MV-4-11 (cell line): Measurements from ENCODE around the gene PDE4B.

Experiments
- DNase-seq: peaks from one replicate; lab custom pipeline; 2025; lab: John Stamatoyannopoulos, UW

The PDE4B gene

GRCh38 chr1:66240491-66241484 lies 448.1 kb downstream of the PDE4B start:
- DNase-seq, result no peak

- peak; percentile 62 for DNase-seq
Measured at GRCh38 chr1:66242646-66243547, 450.2 kb downstream of the PDE4B start.

GRCh38 chr1:66243548-66244130 lies 450.9 kb downstream of the PDE4B start:
- peak; percentile 41 for DNase-seq

DNA sequence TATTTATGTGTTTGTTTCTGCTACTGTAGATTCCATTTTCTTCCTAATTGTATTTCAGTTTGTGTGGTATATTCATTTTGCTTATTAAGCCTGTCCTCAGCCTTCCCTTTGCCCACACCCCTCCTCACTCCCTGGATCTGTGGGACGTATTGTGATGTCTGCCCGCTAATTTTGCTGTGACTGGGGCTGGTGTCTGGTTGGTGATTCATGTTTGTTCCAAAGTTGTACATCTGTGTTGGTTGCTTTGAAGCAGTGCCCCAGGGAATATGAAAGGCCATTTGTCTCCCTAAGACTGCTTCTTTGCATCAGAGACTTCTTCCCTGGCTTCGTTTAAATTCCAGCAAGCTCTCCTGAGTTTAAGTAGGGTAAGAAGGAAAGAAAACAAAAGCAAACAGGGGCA lies 451.7 kb downstream of the PDE4B start:
- DNase-seq, result no peak

- DNase-seq, result no peak
Measured at GRCh38 chr1:66245691-66246090, 453.0 kb downstream of the PDE4B start.

DNA sequence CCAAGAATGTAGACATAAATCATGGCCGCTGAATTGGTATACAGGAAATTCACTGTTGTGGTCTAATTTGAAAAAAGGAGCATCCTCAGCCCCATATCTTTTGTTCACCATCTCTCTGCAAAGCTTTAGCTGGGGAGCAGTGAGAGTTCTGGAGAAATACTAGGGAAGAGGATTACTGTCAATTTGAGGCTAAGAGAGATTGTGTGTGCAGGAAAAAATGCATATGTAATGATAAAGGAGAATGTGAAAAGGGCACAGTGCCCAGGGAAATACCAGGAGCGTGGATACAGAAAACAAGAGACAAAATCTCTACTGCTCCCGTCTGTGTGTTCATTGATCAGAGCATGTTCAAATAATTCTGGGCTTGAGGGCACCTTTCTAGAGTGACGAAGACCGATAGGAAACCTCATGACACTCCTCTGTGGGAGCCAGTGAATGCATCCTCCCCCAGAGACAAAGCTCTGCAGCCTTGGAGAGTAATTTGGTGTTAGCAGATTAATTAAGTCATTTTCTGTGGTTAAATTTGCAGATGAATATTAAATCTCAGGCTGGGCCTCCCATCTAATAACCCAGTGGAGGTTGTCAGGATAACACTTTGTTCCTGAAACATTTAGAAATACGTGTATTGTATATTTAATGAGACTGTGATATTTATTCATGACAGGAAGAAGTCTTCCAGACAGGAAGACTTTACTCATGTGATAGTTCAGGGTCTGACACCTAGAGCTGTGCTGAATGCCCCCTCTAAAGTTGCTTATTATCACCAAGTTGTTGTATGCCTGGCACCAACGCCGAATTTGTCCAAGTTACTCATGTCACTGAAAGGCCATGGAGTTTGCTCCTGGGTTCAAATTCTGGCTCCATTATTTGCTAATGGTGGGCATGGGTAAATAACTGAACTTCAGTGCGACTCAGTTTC lies 453.9 kb downstream of the PDE4B start:
- no peak for DNase-seq

DNA sequence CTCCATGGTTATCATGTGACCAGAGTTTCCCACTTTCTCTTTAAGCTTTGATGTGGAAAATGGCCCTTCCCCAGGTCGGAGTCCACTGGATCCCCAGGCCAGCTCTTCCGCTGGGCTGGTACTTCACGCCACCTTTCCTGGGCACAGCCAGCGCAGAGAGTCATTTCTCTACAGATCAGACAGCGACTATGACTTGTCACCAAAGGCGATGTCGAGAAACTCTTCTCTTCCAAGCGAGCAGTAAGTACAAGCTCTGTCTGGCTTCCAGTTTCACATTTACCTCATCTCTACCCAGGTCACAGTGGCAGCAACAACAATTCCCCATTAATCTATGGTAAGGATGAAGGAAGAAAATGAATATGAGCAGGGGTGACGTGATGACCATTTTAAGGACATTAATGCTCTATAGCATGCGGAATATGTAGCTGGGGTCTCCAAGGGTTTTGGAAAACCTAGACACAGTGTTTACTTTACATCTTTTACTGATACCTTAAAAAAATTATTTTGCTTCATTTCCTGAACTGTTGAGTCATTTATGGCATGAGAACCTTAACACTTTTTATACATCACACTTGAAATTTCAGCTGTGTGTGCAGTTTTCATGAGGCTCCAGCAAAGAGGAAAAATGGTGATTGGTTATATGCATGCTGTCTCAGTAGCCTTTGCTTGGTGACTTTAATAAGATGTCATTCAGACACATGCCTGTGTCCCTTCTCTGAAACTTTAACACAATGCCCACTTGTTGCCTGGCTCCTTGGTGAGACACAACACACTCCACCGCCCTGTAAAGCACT lies 454.9 kb downstream of the PDE4B start:
- DNase-seq, result no peak

- no peak for DNase-seq
Measured at GRCh38 chr1:66248257-66248656, 455.6 kb downstream of the PDE4B start.

- DNase-seq, result no peak
Measured at GRCh38 chr1:66248746-66249145, 456.1 kb downstream of the PDE4B start.

DNA sequence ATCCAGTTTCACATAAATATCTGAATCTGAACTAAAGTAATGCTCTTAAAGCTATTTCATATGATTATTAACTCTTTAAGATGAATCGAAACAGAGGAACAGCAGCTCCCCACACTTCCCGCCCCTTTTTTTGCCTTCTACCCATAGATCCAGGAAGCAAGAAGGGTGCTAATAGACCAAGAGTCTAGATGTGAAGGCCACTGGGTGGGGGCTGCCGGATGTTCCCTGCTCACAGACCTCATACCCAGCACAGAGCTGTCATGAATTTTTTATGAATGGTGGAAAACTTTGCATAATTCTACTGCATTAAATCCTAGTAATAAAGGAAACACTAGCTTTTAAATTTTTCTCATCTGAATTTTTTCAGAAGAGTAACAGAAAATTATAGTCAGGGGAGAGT lies 457.4 kb downstream of the PDE4B start:
- DNase-seq, result no peak

GRCh38 chr1:66250478-66250877 lies 457.8 kb downstream of the PDE4B start:
- DNase-seq, result peak; percentile 81

- peak; percentile 99 for DNase-seq
Measured at GRCh38 chr1:66251546-66251945, 458.9 kb downstream of the PDE4B start.

DNA sequence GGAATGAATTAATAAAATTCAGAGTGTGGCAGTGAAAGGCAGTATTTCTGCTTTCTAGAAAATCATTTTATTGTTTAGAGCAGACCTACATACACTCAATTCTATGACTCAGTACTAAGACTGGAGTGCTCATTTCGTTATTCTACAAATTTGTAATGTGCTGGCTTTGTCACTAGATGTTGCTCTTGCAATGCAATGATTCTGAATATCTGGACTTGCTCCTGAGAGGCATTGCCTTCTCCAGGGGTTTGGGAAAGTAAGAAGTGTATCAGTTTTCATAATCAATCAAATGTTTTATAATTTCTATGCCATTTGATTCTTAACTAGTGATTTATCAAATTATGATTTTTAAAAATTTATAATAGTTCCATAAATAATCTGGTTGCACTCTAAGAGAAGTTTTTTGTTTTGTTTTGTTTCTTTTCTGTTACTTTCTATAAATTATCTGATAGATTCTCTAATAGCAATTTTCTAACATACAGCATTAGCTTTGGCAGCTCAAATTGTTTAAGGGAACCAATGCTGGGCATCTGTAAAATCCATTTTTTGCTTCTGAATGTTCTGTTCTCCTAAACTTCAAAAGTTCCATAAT lies 460.7 kb downstream of the PDE4B start:
- peak; percentile 78 for DNase-seq

DNA sequence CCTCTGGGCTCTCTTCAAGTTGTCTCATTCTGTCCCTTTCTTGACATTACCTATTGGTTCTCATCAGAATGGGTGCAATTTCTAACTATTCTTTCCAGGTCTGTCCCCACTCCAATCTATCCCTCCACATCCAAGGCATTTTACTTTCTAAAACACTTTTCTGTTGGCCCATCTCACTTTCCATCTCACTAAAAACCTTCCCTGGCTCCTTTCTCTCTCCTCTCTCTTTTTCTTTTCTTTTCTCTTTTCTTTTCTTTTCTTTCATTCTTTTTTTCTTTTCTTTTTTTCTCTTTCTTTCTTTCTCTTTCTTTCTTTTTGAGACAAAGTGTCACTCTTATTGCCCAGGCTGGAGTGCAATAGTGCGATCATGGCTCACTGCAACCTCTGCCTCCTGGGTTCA lies 462.1 kb downstream of the PDE4B start:
- DNase-seq, result no peak

DNA sequence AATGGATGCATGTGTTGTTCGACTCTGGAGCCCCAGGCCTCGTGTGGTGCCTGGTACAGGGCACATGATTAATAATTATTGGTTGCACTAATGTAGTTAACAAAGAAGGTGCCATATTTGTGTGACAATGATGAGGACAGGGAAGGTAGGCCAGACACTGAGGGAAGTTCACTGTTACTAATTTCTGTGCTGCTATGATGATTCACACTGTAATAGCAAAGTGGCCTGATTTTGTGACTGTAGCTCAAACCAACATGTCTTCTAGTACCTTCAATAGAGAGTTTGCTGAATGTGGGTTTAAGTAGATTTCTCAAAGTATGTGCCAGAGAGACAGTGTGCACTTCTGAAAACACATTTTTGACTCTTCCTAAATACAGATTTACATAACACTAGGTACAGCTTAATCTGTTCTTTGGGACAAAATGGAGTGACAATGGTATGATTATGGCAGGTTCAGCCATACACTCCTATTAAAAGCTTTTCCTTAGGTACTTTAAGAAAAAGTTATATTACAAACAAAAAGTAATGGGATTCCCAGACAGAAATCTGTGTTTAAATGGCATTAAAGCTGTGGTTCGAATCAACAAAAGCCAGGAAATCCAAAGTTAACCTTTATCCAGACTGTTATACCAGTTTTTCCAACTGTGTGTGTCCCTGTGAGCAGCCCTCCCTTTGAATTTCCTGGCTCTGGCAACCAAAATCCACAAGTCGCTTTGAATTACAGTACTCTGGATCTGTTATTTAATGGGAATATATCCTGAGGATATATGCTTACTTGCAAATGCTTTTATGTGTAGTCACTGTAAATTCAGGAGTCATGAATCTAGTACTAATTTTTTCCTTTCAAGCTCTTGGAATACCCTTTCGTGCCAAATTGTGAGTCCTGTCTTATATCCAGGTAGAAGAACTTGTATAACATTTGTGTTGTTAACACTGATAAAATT lies 464.2 kb downstream of the PDE4B start:
- DNase-seq, result no peak

DNA sequence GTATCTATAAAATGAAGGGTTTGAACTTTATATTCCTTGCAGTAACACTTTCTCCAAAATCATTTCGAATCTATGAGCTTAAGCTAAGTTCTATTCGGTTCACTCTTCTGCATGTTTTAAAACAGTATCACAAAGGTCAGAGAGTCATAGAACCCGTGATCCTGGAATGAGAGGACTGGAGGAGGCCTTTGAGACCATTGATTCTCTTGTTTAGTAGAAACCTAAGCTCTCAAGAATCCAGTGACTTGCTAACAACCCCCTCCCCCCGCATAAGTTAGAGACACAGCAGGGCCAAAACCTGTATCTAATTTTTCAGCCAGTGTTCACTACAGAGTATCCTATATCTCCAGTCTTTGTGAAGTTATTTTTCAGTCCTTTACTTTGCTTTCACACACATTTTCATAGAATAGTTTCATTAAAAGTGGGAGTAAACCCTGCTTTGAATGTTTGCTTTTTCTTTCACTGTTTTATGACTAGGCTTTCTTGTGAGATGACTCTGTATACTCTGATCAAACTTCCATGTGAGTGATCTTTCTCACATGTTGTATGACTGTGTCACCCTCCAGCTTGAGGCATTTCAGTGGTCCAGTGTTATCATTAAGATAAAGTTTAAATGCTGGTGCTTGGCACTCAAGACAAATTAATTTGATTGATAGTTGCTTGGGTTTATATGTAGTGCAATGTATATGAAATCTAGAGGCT lies 465.9 kb downstream of the PDE4B start:
- no peak for DNase-seq

DNA sequence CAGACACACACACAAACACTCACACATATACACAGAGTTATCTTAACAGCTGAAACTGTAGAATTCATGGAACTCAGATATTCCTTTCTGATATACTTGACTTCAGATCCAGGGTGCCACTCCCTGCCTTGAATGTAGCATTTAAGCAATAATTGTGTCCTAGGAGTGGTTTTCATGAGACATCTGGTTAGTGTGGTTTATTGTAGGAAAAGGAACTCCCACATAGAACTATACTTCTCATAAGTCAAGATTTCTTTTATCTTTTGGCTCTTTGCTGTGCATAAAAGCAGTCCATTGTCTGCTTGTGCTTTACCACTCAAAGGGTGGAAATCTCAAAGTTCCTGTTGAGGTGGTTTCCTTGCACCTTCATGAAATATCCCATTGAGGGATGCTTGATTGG lies 468.7 kb downstream of the PDE4B start:
- peak; percentile 54 for DNase-seq
